Parietal lobe (tissue), 2 donors: ENCODE data around the gene CDKL4. TPM values are rescaled to one million over a fixed set of nuclear protein-coding genes. Genes with fewer than 3 reads are reported as not detected.

ENCODE experiments used
- small RNA-seq: library from RNA; depleted of rRNA; stranded (forward); fragments of <200 nt; gene quantifications from one replicate; pipeline ENCODE3, GENCODE V24; 2014; ENCODE audit warnings: low replicate concordance
- total RNA-seq: library from RNA; depleted of rRNA; stranded (reverse); fragments of >200 nt; gene quantifications from one replicate; pipeline ENCODE4 v1.2.3, GENCODE V29; 2014

CDKL4 gene
- 6.3 TPM for total RNA-seq

GRCh38 chr2:39243469-39244123 is at the start of gene CDKL4:
Gene CDKL4 (minus strand): TSS chr2:39243970.

Small RNA genes within 50 kb of the gene (small RNA-seq; reads per million reads assigned to genes)
- gene RF00019 (not detected), gene RF00272 (not detected)

Other genes with a start within 250 kb of the CDKL4 start
- 83.6 TPM for gene SOS1, start 122.9 kb downstream of the CDKL4 start, total RNA-seq
- gene MAP4K3, start 193.3 kb upstream of the CDKL4 start, total RNA-seq: 169 TPM